NCI-H774 (cell line): Measurements from ENCODE around the gene KCNV2.

Source experiments
- DNase-seq: peaks from one replicate; lab custom pipeline; 2025; lab: John Stamatoyannopoulos, UW

The KCNV2 gene

DNA sequence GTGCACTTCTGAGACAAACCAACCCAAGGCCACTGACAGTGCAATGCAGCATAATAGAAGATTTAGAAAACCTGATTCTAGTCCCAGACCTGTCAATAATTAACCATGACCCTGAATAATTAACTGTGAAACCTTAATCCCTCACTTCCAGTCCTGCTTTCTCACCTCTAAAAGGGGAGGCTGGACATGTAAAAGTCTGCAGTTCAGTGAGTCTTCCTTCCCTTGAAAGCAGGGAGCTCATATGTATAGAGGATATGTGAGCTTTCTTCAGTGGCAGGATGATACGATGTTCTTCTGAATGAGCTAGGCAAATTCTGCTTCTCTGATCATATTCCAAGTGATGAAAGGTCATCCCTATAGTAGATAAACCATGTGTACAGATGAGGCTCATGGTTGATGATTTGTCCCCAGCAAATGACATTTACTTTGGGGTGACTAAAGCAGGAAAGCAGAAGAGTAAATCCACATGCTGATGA lies 2.9 kb downstream of the KCNV2 start:
- DNase-seq = no peak

DNA sequence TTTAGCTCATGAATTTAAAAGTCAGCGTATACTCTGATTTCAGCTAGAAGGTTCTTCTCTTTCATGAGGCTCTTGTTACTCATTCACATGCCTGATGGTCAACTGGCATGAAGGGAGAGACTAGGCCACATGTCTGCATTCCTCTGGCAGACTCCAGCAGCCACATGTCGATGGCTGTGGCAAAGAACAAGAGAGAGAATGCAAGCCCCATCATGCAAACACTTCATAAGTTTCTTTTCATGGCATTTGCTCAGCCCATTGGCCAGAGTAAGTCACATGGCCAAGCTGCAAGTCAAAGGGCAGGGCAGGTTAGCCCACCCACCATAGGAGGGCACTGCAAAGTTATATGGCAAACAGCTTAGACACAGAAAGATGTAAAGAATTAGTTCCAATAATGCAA lies 5.4 kb downstream of the KCNV2 start:
- no peak for DNase-seq

GRCh38 chr9:2723376-2724065 lies 6.2 kb downstream of the KCNV2 start:
- DNase-seq = no peak

DNA sequence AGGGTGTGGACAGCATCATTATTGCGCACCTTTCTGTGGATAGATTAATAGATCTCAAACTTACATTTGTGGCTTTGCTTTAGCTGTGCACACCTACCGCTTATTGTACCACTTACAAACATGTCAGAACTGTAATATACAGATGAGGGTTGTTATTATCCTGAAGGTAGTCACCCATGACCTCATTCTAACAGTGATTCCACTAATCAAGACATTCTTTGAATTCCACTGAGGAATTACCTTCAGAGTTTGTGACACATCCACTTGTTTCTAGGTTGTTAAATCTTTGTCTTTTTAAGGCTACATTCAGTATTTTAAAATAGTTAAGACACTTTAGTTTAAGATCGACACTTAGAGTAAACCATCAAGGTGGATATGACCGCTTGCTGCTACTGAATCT lies 7.8 kb downstream of the KCNV2 start:
- DNase-seq = no peak

GRCh38 chr9:2725898-2726649 lies 8.8 kb downstream of the KCNV2 start:
- no peak for DNase-seq

GRCh38 chr9:2726650-2727340 lies 9.5 kb downstream of the KCNV2 start:
- DNase-seq = no peak

DNA sequence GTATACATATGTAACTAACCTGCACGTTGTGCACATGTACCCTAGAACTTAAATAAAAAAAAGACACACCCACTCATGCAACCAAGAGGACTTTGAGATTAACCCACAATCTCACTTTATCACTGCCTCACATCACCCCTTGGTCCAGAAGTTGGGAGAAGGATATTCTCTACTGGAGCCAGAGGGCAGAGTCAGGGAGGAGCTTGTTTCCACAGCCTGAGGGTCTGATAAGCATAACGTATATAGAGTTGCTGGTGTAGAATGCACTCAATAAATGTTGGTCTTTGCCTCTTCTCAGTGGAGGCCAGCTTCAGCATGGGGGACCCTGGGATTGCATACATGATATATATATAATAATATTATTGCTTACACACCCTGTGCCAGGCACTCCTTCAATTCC lies 10.1 kb downstream of the KCNV2 start:
- no peak for DNase-seq

DNA sequence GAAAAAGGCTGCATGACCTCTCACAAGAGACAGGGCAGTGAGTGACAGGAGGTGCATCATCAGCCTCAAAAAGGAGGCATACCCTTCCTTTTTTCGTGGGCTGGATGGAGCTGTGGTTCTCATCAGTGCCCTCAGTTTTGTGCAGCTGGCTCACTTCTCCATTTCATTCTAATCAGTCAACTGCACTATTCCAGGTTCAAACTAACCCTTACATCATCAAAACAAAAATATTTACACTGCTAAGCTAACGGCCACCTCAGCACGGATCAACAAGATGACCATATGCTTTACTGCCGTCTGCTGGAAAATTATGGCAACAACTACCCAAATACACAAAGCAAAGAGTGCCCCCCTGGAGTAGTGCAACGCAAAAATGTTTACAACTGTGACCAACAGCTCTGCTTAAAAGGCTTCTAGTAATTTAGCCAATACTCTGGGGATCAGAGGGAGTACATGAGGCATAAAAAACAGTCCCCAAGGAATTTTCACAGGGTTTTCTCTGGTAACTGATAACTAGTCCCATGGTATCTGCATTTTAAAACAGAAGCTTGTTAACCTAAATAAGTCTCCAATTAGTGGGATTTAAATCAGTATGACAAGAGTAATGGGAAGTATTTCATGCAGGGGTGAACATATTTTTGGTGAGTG lies 10.8 kb downstream of the KCNV2 start:
- peak; percentile 79 for DNase-seq

DNA sequence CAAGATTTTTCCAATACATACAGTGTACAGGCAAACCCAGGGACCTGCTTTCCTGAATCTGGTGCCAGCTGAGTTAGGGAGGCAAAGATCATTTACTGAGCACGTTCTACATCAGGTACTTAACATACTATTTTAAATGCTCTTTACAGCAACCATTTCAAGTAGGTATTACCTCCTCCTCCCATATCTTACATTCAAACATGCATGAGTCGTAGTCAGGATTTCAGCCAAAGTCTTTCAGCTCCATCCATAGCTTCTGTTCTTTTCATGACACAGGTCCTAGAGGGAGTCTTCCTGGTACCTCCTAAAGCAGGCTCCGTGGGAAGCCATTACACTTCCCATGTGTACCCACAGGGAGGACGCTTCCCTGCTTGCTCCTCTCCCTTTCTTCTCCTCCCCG lies 11.7 kb downstream of the KCNV2 start:
- DNase-seq = no peak

- no peak for DNase-seq
Measured at GRCh38 chr9:2729721-2730120, 12.4 kb downstream of the KCNV2 start.

DNA sequence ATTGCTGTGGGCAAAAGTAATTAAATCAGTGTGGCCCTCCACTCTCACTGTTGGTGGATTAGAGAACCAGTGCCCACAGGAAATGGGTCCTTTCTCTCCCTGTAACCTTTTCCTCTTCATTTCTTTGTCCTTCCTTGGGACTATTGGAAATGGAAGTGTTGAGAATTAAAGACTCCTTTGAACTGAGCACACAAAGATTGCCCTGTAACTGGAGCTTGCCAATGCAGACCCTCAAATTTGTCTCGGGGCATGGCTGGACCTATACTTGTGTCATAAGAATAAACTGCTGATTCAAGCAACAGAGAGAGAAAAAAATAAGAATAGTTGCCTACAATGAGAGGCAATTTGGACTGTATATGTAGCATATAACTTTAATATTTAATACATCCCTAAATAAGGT lies 13.7 kb downstream of the KCNV2 start:
- no peak for DNase-seq

- no peak for DNase-seq
Measured at GRCh38 chr9:2732492-2732891, 15.2 kb downstream of the KCNV2 start.

GRCh38 chr9:2740616-2741015 lies 23.3 kb downstream of the KCNV2 start:
- DNase-seq = no peak

GRCh38 chr9:2741441-2742158 lies 24.3 kb downstream of the KCNV2 start:
- no peak for DNase-seq

DNA sequence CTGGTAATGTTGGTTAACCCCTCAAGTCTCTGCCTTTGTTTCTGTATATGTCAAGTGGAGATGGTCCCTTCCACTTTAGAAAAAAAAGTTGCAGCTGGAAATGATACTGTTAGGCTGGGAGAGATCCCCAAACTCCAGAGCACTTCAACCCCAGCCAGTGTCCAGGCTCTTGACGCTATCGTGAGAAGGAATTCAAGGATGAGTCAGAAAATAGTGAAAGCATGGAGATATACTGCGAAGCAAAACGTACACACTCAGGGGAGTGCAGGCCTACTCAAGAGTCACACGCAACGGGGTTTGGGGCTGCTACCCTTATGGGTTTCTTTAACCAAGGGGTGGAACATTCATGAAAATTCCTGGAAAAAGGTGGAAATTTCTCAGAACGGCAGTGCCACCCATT lies 24.9 kb downstream of the KCNV2 start:
- DNase-seq = no peak

DNA sequence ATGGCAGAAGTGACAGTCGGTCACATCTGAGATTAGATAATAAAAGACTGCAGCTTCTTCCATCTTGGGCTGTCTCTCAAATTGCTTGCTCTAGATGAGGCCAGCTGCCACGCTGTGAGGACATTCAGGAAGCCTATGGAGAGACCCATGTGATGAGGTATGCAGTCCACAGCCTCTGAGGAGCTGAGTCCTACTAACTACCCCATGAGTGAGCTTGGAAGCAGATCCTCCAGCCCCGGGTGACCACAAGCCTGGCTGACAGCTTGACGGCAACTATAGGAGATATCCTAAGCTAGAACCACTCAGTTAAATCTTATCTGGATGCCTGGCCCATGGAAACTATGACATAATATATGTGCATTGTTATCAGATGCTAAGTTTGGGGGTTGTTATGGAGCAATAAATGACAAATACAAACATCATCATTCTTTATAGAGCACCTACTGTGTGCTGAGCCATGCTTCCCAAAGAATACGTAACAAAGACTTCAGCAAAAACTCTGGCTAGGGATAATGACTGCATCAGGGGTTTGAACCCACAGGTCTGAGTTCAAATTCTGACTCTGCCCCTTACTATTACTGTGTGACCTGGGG lies 26.7 kb downstream of the KCNV2 start:
- DNase-seq = no peak

GRCh38 chr9:2745560-2746380 lies 28.5 kb downstream of the KCNV2 start:
- DNase-seq = no peak

- no peak for DNase-seq
Measured at GRCh38 chr9:2749485-2749884, 32.2 kb downstream of the KCNV2 start.

DNA sequence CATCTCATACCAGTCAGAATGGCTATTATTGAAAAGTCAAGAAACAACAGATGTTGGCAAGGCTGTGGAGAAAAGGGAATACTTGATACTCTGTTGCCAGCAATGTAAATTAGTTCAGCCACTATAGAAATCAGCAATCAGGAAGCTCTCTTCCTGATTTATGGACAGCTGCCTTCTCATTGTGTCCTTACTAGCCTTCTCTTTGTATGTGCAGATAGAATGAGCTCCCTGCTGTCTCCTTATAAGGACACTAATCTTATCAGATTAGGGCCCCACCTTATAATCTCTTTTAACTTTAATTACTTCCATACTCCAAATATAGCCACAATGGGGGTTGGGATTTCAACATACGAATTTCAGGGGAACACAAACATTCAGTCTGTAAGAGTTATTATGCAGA lies 38.0 kb downstream of the KCNV2 start:
- DNase-seq = peak; percentile 18

- no peak for DNase-seq
Measured at GRCh38 chr9:2758162-2758897, 41.0 kb downstream of the KCNV2 start.
